Measurements from ENCODE around the gene PLA2R1. TPM values are rescaled to one million over a fixed set of nuclear protein-coding genes. Genes with fewer than 3 reads are reported as not detected.
"Not testable (repeated sequence)": the region's sequence is repeated elsewhere in the genome, so short reads cannot be mapped to it uniquely, and the experiment has no call there.

Gene PLA2R1
- total RNA-seq, 1 donor from 2014 or later: 46.5 TPM

DNA sequence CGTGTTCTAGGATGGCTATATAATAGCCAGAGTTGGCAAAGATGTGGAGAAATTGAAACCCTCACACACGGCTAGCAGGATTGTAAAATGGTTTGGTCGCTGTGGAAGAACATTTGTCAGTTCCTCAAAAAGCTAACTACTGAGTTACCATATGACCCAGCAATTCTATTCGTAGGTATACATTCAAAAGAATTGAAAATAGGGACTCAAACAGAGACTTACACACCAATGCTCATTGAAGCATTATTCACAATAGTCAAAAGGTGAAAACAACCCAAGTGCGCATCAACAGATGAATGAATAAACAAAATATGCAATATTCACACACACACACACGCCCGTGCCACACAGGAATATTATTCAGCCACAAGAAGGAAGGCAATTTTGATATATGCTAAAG lies 98.7 kb downstream of the PLA2R1 start:
- H3K27me3 Mint-ChIP-seq (ENCODE audit: low read depth): no peaks in the 10 kb centered on the region
- peaks cover 28% of the 10 kb centered on the region for H3K4me1 Mint-ChIP-seq (ENCODE audit: low read depth)
- H3K4me3 Mint-ChIP-seq (ENCODE audit: unreplicated experiment): no peak overlapping the region
- DNase-seq (ENCODE audit: low spot score): no peak
- no peaks in the 10 kb centered on the region for H3K9me3 Mint-ChIP-seq (ENCODE audit: low read depth)
- no peak overlapping the region for H3K27ac Mint-ChIP-seq (ENCODE audit: unreplicated experiment)
- TF ChIP-seq, protein P1, sequence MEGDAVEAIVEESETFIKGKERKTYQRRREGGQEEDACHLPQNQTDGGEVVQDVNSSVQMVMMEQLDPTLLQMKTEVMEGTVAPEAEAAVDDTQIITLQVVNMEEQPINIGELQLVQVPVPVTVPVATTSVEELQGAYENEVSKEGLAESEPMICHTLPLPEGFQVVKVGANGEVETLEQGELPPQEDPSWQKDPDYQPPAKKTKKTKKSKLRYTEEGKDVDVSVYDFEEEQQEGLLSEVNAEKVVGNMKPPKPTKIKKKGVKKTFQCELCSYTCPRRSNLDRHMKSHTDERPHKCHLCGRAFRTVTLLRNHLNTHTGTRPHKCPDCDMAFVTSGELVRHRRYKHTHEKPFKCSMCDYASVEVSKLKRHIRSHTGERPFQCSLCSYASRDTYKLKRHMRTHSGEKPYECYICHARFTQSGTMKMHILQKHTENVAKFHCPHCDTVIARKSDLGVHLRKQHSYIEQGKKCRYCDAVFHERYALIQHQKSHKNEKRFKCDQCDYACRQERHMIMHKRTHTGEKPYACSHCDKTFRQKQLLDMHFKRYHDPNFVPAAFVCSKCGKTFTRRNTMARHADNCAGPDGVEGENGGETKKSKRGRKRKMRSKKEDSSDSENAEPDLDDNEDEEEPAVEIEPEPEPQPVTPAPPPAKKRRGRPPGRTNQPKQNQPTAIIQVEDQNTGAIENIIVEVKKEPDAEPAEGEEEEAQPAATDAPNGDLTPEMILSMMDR (IDR thresholded peaks at IDR 0.05): no peak
- peaks cover 24% of the 10 kb centered on the region for H3K36me3 Mint-ChIP-seq (ENCODE audit: low read depth)

DNA sequence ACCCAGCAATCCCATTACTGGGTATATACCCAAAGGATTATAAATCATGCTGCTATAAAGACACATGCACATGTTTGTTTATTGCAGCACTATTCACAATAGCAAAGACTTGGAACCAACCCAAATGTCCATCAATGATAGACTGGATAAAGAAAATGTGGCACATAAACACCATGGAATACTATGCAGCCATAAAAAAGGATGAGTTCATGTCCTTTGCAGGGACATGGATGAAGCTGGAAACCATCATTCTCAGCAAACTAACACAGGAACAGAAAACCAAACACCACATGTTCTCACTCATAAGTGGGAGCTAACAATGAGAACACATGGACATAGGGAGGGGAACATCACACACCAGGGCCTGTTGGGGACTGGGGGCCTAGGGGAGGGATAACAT lies 99.9 kb downstream of the PLA2R1 start:
- peaks cover 22% of the 10 kb centered on the region for H3K4me1 Mint-ChIP-seq (ENCODE audit: low read depth)
- H3K4me3 Mint-ChIP-seq (ENCODE audit: unreplicated experiment); H3K27me3 Mint-ChIP-seq (ENCODE audit: low read depth); DNase-seq (ENCODE audit: low spot score); H3K27ac Mint-ChIP-seq (ENCODE audit: unreplicated experiment); H3K9me3 Mint-ChIP-seq (ENCODE audit: low read depth): not testable (repeated sequence)
- H3K36me3 Mint-ChIP-seq (ENCODE audit: low read depth): peaks cover 32% of the 10 kb centered on the region

DNA sequence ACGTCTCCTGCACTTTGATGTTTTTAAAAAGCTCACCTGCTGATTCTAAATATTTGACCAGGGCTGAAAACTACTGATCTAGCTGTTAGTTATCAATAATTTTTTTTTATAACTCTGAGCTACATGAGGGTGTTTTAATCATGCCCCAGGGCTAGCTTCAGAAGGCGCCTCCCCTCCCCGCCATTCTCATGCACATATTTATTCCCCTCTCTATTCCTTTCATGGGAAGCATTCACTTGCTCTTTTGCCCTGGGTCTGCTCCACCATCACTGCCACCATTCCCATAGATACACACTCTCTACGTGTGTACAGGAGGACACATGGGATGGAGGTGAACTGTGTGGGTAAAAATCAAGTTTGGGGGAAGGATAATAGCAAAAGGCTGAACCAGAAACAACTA lies 101.0 kb downstream of the PLA2R1 start:
- no peaks in the 10 kb centered on the region for H3K9me3 Mint-ChIP-seq (ENCODE audit: low read depth)
- no peak for DNase-seq (ENCODE audit: low spot score)
- peaks cover 39% of the 10 kb centered on the region for H3K36me3 Mint-ChIP-seq (ENCODE audit: low read depth)
- peaks cover 22% of the 10 kb centered on the region for H3K4me1 Mint-ChIP-seq (ENCODE audit: low read depth)
- TF ChIP-seq, protein P1 (IDR thresholded peaks at IDR 0.05): no peak
- no peaks in the 10 kb centered on the region for H3K27me3 Mint-ChIP-seq (ENCODE audit: low read depth)
- no peak overlapping the region for H3K4me3 Mint-ChIP-seq (ENCODE audit: unreplicated experiment)
- H3K27ac Mint-ChIP-seq (ENCODE audit: unreplicated experiment): peak overlapping the region; percentile 69

DNA sequence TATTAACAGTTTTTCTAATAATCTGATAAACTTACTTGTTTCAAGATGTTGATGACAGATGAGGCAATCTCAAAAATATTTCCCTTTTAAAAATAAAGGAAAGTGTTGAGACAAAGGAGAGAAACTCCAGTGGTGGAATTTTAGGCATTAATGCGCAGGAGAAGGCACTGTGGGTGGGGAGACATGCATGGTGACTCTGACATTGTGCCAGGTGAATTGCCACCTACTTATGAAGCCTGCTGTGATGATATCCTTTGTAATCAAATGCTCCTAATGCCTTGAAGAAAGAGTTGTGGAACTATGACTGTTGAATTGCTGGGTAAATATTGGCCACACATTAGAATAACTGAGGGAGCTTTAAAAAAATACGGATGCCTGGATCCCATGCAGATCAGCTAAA lies 101.4 kb downstream of the PLA2R1 start:
- DNase-seq (ENCODE audit: low spot score): no peak
- H3K36me3 Mint-ChIP-seq (ENCODE audit: low read depth): peaks cover 40% of the 10 kb centered on the region

DNA sequence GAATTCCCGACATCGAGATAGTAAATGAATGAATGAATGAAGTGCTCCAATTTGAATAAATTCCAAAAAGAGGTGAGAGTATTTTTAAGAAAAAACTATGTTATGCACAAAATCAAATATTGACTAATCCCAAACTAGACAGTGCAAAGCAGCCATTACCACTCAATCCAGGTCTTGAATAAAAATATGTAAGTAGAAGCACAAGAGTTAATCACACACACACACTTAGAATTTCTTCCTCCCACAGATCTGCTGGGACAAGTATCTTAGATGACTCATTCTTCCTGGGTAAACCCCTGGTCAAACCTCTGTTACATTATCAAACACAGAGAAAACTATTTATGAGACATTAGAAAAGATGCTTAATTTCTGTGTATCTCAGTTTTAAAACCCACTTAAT lies 102.0 kb downstream of the PLA2R1 start:
- Mint-ChIP-seq H3K36me3 (ENCODE audit: low read depth) (peaks cover 38% of the 10 kb centered on the region), H3K9me3 (ENCODE audit: low read depth) (no peaks in the 10 kb centered on the region), H3K27ac (ENCODE audit: unreplicated experiment) (peak overlapping the region; percentile 69), H3K4me3 (ENCODE audit: unreplicated experiment) (no peak overlapping the region), H3K27me3 (ENCODE audit: low read depth) (no peaks in the 10 kb centered on the region), H3K4me1 (ENCODE audit: low read depth) (peaks cover 22% of the 10 kb centered on the region)
- TF ChIP-seq, protein P1 (IDR thresholded peaks at IDR 0.05): no peak
- no peak for DNase-seq (ENCODE audit: low spot score)

More for the DNA sequence above, 101.4 kb downstream of the PLA2R1 start:
- Mint-ChIP-seq H3K27ac (ENCODE audit: unreplicated experiment) (peak overlapping the region; percentile 69), H3K4me1 (ENCODE audit: low read depth) (peaks cover 22% of the 10 kb centered on the region), H3K4me3 (ENCODE audit: unreplicated experiment) (no peak overlapping the region), H3K9me3 (ENCODE audit: low read depth) (no peaks in the 10 kb centered on the region), H3K27me3 (ENCODE audit: low read depth) (no peaks in the 10 kb centered on the region)
- TF ChIP-seq, protein P1 (IDR thresholded peaks at IDR 0.05): no peak

DNA sequence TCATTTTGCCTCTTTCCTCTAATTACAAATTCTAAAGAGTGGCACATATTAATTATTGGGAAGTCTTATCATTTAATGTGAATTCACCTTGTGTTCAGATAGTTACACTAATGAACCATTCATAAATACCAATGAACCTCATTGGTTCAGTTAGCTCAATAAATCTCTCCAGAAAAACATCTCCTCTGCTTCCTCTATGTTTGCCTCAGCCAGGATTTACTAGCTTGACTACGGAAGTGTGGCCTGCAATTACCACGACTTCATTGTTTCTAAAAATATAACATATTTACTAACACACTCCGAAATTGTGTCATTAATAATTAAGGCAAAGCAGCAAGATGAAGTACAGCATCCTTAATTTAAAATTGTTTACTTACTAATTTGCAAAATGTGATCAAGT lies 103.3 kb downstream of the PLA2R1 start:
- Mint-ChIP-seq H3K4me1 (ENCODE audit: low read depth) (peaks cover 22% of the 10 kb centered on the region), H3K27me3 (ENCODE audit: low read depth) (no peaks in the 10 kb centered on the region), H3K4me3 (ENCODE audit: unreplicated experiment) (no peak overlapping the region), H3K36me3 (ENCODE audit: low read depth) (peaks cover 37% of the 10 kb centered on the region), H3K27ac (ENCODE audit: unreplicated experiment) (no peak overlapping the region), H3K9me3 (ENCODE audit: low read depth) (no peaks in the 10 kb centered on the region)
- TF ChIP-seq, protein P1 (IDR thresholded peaks at IDR 0.05): no peak
- no peak for DNase-seq (ENCODE audit: low spot score)

Data from chondrocyte (in vitro differentiated cells).